ENCODE data around the gene CACNA1D.

CACNA1D gene

GRCh38 chr3:53673722-53674350 lies 179.4 kb downstream of the CACNA1D start:
- CTCF ChIA-PET = interaction anchor here (1.6 kb wide), 1 partner anchor 37 kb away, joined by 5 read pairs; no protein-coding TSS in a partner anchor
- H3K4me3 ChIP-seq (ENCODE audit: low read depth, low read length) = no peak overlapping the region
- POLR2A ChIA-PET = no interaction called here
- no peak for DNase-seq (ENCODE audit: low read depth, low spot score)
- TF ChIP-seq, protein P1, sequence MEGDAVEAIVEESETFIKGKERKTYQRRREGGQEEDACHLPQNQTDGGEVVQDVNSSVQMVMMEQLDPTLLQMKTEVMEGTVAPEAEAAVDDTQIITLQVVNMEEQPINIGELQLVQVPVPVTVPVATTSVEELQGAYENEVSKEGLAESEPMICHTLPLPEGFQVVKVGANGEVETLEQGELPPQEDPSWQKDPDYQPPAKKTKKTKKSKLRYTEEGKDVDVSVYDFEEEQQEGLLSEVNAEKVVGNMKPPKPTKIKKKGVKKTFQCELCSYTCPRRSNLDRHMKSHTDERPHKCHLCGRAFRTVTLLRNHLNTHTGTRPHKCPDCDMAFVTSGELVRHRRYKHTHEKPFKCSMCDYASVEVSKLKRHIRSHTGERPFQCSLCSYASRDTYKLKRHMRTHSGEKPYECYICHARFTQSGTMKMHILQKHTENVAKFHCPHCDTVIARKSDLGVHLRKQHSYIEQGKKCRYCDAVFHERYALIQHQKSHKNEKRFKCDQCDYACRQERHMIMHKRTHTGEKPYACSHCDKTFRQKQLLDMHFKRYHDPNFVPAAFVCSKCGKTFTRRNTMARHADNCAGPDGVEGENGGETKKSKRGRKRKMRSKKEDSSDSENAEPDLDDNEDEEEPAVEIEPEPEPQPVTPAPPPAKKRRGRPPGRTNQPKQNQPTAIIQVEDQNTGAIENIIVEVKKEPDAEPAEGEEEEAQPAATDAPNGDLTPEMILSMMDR (IDR thresholded peaks at IDR 0.05; ENCODE audit: insufficient read depth, low read length, missing control alignments) = no peak

DNA sequence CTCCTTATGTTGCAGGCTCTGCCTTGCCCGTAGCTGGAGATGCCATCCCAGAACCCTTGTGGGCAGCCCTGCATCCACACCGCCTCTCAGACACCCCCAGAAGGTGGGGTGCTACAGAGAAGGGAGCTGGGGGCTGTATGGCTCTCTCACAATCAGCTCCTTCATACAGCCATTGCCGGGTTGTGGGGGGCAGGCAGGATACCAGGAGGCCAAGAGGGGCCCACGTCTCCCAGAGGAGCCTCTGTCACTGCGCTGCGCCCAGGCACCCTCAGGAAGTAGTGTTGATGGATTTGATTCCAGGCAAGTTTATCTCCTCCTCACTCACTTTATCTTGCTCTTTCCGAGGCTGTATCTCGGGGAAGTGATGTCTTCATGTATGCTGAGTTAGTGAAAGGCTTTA lies 180.2 kb downstream of the CACNA1D start:
- TF ChIP-seq, protein P1 (IDR thresholded peaks at IDR 0.05; ENCODE audit: insufficient read depth, low read length, missing control alignments) = no peak
- CTCF ChIA-PET = no interaction called here
- no peak overlapping the region for H3K4me3 ChIP-seq (ENCODE audit: low read depth, low read length)
- POLR2A ChIA-PET = no interaction called here
- DNase-seq (ENCODE audit: low read depth, low spot score) = no peak

DNA sequence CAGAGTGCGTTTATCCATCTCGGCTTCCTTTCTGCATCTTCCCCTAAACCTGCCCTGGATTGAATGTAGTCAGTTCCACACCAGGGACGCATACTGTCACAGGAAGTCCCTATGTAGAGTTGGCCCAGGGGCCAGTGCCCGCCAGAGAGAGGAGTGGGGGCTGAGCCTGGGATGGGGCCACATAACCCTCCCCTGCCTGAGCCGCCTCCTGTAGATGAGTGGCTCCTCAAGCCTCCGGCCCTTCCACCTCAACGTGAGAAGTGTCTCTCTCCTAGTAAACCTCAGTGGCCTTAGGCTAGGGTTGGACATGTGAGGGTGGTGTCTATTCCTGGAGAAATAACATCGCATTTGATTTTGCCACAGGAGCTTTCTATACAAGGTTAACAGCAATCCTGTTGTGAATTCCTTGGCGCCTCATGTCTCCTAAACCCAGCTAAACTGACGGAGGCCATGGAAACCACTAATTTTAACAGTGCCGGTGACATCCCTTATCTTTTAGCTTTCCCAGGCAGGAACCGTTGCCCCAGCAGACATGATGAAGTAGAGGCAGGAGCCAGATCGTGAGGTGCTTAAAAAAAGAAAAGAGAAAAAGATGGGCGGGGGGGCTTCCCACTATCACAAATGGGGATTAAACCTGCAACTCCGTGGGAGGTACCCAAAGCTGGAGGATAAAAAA lies 180.7 kb downstream of the CACNA1D start:
- no peak for DNase-seq (ENCODE audit: low read depth, low spot score)
- ChIA-PET CTCF (no interaction called here), POLR2A (no interaction called here)
- H3K4me3 ChIP-seq (ENCODE audit: low read depth, low read length) = no peak overlapping the region
- TF ChIP-seq, protein P1 (IDR thresholded peaks at IDR 0.05; ENCODE audit: insufficient read depth, low read length, missing control alignments) = no peak

- ChIA-PET POLR2A (no interaction called here), CTCF (no interaction called here)
- TF ChIP-seq, protein P1 (IDR thresholded peaks at IDR 0.05; ENCODE audit: insufficient read depth, low read length, missing control alignments) = no peak
- no peak overlapping the region for H3K4me3 ChIP-seq (ENCODE audit: low read depth, low read length)
- DNase-seq (ENCODE audit: low read depth, low spot score) = no peak
Observed at GRCh38 chr3:53675942-53676341, 181.5 kb downstream of the CACNA1D start.

DNA sequence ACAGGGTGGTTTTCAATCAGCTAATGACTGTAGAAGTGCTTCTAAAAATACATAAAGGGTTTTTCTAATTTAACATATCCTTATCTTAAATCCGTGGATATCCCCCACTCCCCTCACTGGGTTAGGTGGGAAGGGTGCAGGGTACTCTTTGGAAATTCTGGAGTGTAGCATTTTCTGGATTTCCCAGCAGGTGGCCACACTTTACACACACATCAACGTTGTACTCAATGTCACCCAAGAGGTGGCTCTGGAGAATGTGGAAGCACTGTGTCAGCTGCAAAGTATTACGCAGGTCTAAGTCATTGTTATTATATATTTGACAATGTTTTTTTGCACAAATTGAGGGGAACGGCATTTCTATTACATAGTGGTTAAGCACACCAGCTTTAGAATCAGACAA lies 183.0 kb downstream of the CACNA1D start:
- H3K4me3 ChIP-seq (ENCODE audit: low read depth, low read length) = no peak overlapping the region
- DNase-seq (ENCODE audit: low read depth, low spot score) = no peak
- ChIA-PET POLR2A (no interaction called here), CTCF (interaction anchor here (1.0 to 1.8 kb wide), 3 partner anchors 8 to 242 kb away, joined by 3 to 7 read pairs (median 5); no protein-coding TSS in a partner anchor)
- TF ChIP-seq, protein P1 (IDR thresholded peaks at IDR 0.05; ENCODE audit: insufficient read depth, low read length, missing control alignments) = no peak

DNA sequence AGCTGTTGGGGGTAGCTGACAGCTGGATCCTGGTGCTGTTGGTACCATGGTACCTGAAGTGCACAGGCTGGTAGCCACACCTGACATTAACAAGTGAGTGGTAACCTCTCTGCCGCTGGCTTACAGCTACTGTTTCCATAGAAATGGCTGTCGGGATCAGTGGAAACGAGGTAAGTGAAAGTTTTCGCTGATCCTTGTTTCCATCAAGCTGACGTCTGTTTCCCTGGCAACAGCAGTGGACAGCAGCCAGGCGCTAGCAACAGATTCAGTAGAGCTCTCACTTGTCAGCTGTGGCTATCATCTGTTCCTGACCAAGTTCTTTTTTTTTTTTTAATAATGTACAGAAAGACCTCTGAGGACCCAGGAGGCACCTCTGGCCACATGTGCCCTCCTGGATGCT lies 185.6 kb downstream of the CACNA1D start:
- no peak for DNase-seq (ENCODE audit: low read depth, low spot score)
- CTCF ChIA-PET = interaction anchor here (0.6 to 0.9 kb wide), 2 partner anchors 31 to 52 kb away, joined by 3 read pairs; no protein-coding TSS in a partner anchor
- POLR2A ChIA-PET = no interaction called here

More for the DNA sequence above, 185.6 kb downstream of the CACNA1D start:
- H3K4me3 ChIP-seq (ENCODE audit: low read depth, low read length) = no peak overlapping the region
- TF ChIP-seq, protein P1 (IDR thresholded peaks at IDR 0.05; ENCODE audit: insufficient read depth, low read length, missing control alignments) = no peak
